Measurements from ENCODE around the gene ACACA. TPM values are rescaled to one million over a fixed set of nuclear protein-coding genes. Genes with fewer than 3 reads are reported as not detected.
A peak's percentile ranks its signal among the peaks of the same experiment; 100 is the strongest.

Gene ACACA
- total RNA-seq, 1 experiment from 2014 or later: 35.6 TPM

- DNase-seq (ENCODE audit: extremely low read depth, low read depth): no peak
Measured at GRCh38 chr17:37299257-37299980, 107.2 kb downstream of the ACACA start.

GRCh38 chr17:37295888-37296287, 110.7 kb downstream of the ACACA start:
- no peak for DNase-seq (ENCODE audit: extremely low read depth, low read depth)

DNA sequence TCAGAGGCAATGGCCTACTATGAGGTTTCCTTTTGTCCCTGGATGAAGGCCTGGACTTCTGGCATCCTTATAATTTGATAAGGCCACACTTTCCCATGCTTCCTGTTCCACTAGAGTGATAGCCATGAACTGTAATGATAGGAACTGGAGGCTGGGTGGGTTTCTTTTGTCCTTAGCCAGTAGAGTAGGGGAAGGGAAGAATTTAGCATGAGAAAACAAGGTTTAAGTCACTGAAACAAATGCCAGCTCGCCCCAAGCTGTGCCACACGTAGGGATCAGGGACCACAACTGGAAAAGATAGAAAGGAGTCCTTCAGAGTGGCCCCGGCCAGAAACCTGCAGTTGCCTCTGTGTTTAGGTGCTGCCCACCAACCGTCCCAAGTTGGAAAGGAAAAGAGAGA, 111.7 kb downstream of the ACACA start:
- DNase-seq (ENCODE audit: extremely low read depth, low read depth): no peak

DNA sequence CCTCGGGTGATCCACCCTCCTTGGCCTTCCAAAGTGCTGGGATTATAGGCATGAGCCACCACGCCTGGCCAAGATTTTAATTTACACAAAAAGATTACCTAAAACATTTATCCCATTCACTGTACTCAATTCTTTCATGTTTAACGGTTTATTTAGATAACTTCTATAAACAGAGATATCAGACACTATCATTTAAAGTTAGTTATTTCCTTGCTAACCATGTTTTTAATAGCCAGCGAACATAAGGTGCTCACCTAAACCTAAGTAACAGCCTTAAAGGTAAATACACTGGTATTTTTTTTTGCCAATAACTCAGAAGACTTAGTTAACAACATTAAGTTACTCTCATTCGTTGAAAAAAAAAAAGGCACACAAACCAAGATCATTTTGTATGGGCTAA, 112.9 kb downstream of the ACACA start:
- DNase-seq (ENCODE audit: extremely low read depth, low read depth): no peak

DNA sequence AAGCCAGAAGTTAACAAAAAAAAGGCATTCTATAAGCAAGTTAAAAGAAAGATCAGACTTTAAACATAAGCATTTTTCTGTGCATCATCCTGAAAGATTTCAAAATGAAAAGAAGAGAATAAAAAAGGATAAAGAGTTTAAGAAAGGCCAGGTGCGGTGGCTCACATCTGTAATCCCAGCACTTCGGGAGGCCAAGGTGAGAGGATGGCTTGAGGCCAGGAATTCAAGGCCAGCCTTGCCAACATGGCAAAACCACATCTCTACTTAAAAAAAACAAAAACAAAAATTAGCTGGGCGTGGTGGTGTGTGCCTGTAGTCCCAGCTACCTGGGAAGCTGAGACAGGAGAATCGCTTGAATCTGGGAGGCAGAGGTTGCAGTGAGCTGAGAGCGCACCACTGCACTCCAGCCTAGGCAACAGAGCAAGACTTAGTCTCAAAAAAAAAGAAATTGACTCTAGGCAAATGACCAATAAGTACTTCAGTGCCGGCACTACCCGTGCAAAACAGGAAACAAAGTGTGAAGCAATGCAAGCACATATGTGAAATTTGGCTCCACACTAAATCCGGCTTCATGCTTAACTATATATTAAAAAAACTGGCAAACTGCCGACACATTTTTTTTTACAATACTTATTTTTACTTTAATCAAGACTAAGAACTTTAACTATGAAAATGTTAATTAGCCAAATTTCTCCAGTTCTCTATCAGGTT, 114.1 kb downstream of the ACACA start:
- DNase-seq (ENCODE audit: extremely low read depth, low read depth): no peak

DNA sequence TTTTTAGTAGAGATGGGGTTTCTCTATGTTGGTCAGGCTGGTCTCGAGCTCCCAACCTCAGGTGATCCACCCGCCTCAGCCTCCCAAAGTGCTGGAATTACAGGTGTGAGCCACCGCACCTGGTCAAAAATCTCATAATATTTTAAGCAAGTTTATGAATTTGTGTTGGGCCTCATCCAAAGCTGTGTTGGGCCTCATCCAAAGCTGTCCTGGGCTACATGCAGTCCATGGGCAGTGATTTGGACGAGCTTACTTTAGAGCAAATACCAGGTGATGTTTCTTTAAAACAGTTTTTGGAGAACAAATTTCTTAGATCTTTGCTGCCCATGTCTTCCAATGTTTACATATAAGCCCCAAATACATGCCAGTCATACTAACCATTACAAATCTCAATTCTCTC, 115.3 kb downstream of the ACACA start:
- DNase-seq (ENCODE audit: extremely low read depth, low read depth): no peak

DNA sequence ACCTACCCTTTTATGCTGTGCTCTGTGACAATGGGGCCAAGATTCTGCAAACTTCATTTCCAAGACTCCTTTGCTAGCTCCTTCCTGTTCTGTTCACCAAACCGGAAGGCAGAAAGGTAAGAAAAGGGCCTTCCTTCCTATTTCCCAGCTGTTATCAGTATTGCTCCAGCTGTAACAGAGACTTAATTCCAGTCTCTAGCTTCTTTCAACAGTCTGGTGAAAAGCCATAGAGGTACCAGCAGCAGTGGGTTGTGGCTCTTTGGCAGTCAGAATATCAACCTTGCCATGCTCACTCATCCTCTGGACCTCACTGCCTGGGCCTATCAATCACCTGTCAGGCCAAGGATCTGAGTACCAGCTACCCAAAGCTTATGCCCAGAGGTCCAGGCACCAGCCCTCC, 120.2 kb downstream of the ACACA start:
- no peak for DNase-seq (ENCODE audit: extremely low read depth, low read depth)

GRCh38 chr17:37284191-37284590, 122.4 kb downstream of the ACACA start:
- no peak for DNase-seq (ENCODE audit: extremely low read depth, low read depth)

DNA sequence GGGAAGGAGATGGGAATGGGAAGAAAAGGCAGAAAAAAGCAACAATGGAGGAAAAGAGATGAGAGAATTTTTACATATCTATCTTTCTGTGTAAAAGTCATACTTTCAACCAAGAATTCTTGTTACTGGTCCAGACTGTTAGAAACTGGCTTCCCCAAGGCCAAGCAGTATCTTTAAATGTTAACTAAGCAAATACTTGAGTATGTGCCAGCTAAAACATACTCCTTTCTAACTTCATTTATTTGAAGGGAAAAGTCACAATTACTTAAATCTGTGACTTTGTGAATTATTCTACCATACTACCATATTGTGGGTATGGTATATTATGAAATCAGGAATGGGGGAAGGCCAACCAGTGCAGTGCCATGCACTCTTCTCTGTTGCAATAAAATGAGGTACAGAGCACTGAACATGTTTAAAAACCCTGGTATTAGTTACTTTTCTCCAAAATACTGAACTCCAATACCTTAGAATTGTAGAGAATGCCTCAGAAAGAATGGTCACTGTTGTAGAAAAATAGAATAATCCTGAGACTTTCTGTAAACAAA, 123.1 kb downstream of the ACACA start:
- DNase-seq (ENCODE audit: extremely low read depth, low read depth): no peak

DNA sequence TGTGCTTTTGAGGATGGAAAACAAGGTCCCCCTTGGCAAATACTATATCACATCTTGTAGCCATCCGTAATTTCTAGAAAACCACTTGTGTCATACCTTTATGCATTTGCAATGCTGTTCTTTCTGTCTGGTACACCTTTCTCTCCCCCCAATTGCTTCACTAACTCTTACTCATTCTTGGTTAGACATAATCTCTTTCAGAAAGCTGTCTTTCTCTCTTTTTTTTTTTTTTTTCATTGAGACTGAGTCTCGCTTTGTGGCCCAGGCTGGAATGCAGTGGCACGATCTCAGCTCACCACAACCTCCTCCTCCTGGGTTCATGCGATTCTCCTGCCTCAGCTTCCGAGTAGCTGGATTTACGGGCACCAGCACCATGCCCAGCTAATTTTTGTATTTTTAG, 125.8 kb downstream of the ACACA start:
- DNase-seq (ENCODE audit: extremely low read depth, low read depth): no peak

- DNase-seq (ENCODE audit: extremely low read depth, low read depth): no peak
Measured at GRCh38 chr17:37278247-37278894, 128.3 kb downstream of the ACACA start.

DNA sequence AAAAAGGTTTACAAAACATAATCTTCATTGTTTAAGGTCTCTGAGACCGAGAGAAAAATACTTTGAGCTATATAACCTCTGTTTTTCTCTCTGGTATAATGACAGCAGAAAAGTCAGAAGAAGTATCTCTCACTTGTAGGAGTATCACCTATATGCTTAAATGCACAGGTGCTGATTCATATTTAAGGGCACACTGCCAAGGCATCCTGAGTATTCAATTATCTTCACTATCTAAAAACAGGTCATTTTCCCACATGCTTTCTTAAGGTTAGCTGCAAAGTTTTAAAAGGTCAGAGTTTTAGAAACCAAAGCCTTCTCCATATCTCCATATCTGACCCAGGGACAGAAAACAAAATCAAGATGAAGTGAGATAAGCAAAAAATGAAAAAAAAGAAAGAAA, 130.2 kb downstream of the ACACA start:
- DNase-seq (ENCODE audit: extremely low read depth, low read depth): peak; percentile 25

DNA sequence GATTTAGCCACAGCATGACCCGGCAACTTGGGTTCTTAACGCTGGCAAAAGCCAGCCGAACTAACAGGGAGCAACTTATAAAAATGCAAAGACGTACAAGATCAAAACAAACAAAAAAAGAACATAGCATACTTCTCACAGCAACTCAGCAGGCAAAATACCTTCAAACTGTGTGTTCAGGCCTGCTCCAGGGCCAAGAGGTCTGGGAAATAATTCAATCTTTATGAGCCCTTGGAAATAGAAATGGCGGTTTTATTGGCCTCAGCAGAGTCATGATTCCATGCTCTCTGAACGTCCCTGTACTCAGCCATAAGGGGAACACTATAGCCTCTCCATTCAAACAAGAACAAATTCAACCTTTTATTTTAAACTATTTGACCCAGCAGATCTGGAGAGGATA, 132.2 kb downstream of the ACACA start:
- DNase-seq (ENCODE audit: extremely low read depth, low read depth): no peak

DNA sequence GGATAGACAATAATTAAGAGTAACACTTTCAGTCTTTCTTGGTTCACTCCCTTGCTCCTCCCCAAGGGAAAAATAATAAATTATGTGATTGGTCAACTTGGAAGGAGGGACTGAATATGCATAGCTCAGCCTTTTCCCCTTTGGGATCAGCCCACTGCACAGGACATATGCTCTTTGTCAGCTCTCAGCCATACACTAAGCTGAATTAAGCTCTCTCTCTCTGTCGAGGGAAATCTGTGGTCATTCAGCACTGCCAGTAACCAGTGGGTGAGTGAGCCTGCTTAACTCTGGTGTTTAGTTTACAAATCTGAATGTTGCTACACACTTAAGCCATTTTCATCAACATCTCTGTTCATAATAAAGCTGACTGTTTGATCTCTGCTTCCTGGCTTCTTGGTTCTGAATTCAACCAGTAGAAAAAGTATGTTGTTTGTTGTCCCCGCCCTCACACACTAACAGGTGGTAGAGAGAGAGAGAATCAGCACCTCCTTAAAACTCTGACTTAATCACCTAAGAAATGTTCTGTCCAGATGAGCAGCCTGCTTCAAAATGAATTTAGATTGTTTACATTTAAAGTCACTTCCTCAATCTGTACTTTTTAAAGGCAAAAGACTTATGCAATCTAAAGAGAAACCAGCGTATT, 133.1 kb downstream of the ACACA start:
- no peak for DNase-seq (ENCODE audit: extremely low read depth, low read depth)

GRCh38 chr17:37265446-37266173, 141.0 kb downstream of the ACACA start:
- no peak for DNase-seq (ENCODE audit: extremely low read depth, low read depth)

DNA sequence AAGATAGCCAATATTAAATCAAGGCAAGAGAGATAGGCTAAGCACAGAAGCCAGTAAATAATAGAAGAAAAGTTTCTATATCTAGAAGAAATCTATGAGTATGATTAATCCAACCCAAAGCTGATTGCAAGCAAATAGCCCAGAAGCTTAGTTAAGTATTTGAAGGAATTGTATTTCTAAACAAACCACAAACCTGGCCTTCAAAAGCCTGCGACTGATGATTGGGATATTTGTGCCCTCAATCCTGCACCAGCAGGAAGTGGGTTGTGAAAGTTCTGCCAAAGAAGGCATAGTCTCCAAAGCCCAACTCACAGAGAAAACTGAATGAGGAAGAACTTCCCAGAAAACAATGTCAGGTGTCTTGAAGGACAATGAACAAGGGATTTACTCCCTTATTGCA, 145.3 kb downstream of the ACACA start:
- no peak for DNase-seq (ENCODE audit: extremely low read depth, low read depth)

DNA sequence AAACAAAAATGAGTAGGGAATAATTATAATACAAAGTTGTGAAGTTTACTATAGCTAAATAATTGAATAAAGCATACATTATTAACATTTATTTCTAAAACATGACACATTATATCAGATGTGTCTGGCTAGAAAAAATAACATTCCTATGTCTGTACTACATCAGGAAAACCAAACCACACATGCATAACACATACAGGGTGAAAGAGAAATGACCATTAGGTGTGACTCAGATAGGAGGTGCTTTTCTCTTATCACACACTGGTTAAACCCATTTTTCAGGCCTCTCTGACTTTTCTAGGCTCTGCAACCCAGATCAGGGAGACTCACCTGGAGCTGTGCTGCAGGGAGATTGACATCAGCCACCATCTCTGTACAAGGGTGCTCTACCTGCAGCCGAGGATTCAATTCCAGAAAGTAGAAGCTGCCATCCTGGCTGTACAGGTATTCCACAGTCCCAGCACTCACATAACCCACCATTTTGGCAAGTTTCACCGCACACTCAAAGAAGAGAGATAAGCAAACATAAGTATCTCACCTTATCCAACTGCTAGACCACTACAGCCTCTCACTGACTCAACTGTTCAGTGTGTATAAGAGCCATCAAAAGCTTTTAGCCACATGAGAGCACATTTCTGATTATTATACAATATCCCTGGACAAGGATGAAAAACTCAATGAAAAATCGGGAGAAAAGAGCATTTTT, 147.5 kb downstream of the ACACA start:
- DNase-seq (ENCODE audit: extremely low read depth, low read depth): no peak

- DNase-seq (ENCODE audit: extremely low read depth, low read depth): no peak
Measured at GRCh38 chr17:37256627-37257026, 150.0 kb downstream of the ACACA start.

DNA sequence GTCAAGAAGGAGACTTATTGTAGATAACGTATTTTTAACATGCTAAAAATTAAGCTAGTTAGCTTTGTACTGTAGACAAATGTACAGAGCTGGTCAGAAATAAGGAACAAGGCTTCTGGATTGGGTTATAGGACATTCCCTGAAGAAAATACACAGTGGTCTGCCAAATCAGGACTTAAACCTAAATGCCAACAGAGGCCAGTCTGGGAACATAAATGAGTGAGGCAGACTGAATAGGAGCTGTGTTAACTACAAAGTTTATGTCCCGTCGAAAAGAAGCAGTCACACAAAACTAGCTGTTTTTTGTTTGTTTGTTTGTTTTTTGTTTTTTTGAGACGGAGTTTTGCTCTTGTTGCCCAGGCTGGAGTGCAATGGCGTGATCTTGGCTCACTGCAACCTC, 151.2 kb downstream of the ACACA start:
- DNase-seq (ENCODE audit: extremely low read depth, low read depth): no peak

DNA sequence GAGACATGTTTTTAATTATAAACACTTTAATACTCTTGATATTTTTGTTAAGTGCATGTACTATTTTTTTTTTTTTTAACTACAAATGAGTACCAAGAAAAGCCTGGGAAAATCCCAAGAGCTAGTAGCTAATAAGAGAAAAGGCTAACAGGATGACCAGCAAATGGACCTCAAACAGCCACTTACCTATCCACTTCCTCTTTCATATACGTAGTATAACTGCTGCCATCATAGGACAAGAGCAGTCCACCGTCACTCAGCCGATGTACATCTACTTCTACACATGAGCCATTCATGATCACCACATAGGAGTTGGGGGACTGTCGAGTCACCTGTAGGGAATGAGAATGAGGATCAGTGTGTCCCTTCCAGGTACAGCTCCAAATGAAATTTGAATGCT, 158.8 kb downstream of the ACACA start:
- DNase-seq (ENCODE audit: extremely low read depth, low read depth): no peak

All from NCI-H460 (cell line).